Lower leg skin (tissue), 4 donors: Measurements from ENCODE around the gene SOWAHC. TPM values are rescaled to one million over a fixed set of nuclear protein-coding genes. Genes with fewer than 3 reads are reported as not detected.
A peak's percentile ranks its signal among the peaks of the same experiment; 100 is the strongest.

Experiments used
- DNase-seq, 2 donors: peaks; one replicate each; pipeline ENCODE4 v3.0.0-alpha.2; 2019; ENCODE audit warnings: low spot score in 2 of 2
- H3K4me3 ChIP-seq: fragments of 200-600 bp; sonication (generic); 2 replicates; pipeline ENCODE4 v1.5.1; 2017; ENCODE audit warnings: mild to moderate bottlenecking, low read depth; ENCODE audit not compliant: poor library complexity, severe bottlenecking
- CTCF ChIP-seq, 3 donors: fragments of 450-650 bp; IDR thresholded peaks; one replicate each; pipeline ENCODE4 v1.5.1; 2016; ENCODE audit warnings: antibody characterized with exemption in 3 of 3, mild to moderate bottlenecking in 3 of 3, moderate library complexity in 2 of 3
- POLR2A ChIP-seq, 2 donors: fragments of 450-650 bp; IDR thresholded peaks; one replicate each; pipeline ENCODE4 v1.6.1; 2016 to 2017; ENCODE audit warnings: antibody characterized with exemption in 2 of 2, mild to moderate bottlenecking in 1 of 2, moderate library complexity in 1 of 2
- WGBS, 2 donors: methylation state at CpG; one replicate each; pipeline ENCODE4 v1.1.5; 2018; 5-methylcytosine and 5-hydroxymethylcytosine counted together
- intact Hi-C: fragments of 100-400 bp; cut with DNase I; formaldehyde crosslinking; loops from one replicate; pipeline ENCODE4 v1.15.0; 2023; ENCODE audit warnings: low total_unique reads
- total RNA-seq, 4 donors: library from RNA; depleted of rRNA; stranded (reverse); fragments of >200 nt; gene quantifications; one replicate each; pipeline ENCODE4 v1.1.0, GENCODE V29; 2016

The SOWAHC gene
- total RNA-seq, 4 donors from 2014 or later: 80.6 to 85.9 (median 81.7) TPM

- H3K4me3 ChIP-seq: peak overlapping the region; percentile 54
- WGBS, 2 donors: 1% methylated on average over 27 to 65 of the region's 82 CpGs
- peak; percentile 48 to 88 for DNase-seq
- intact Hi-C loops: no loop called here
- no peak for TF ChIP-seq POLR2A (IDR thresholded peaks at IDR 0.05)
- no peak for TF ChIP-seq CTCF (IDR thresholded peaks at IDR 0.05)
Measured at GRCh38 chr2:109613081-109613921, 863 bp upstream of the SOWAHC start.

GRCh38 chr2:109614715-109615636, 812 bp downstream of the SOWAHC start:
- WGBS, 2 donors: 7 to 13% methylated on average over 21 to 24 of the region's 90 CpGs
- DNase-seq: peak in 1 of 2 donors; percentile 89
- peak overlapping the region; percentile 66 for H3K4me3 ChIP-seq
- intact Hi-C loops: no loop called here
- TF ChIP-seq CTCF (IDR thresholded peaks at IDR 0.05) (no peak), POLR2A (IDR thresholded peaks at IDR 0.05) (no peak)

- peak overlapping the region; percentile 66 for H3K4me3 ChIP-seq
- WGBS, 2 donors: 30 to 63% methylated on average over 24 of the region's 24 CpGs
- TF ChIP-seq POLR2A (IDR thresholded peaks at IDR 0.05) (no peak), CTCF (IDR thresholded peaks at IDR 0.05) (no peak)
- intact Hi-C loops: no loop called here
- no peak for DNase-seq
Measured at GRCh38 chr2:109615637-109616144, 1.5 kb downstream of the SOWAHC start.

- WGBS, 2 donors: 49 to 56% methylated on average over 5 of the region's 5 CpGs
- H3K4me3 ChIP-seq: no peak overlapping the region
Measured at GRCh38 chr2:109616184-109616583, 2.0 kb downstream of the SOWAHC start.

More at GRCh38 chr2:109616184-109616583, 2.0 kb downstream of the SOWAHC start:
- DNase-seq: no peak
- TF ChIP-seq CTCF (IDR thresholded peaks at IDR 0.05) (no peak), POLR2A (IDR thresholded peaks at IDR 0.05) (no peak)
- intact Hi-C loops: no loop called here
